HepG2 (cell line): ENCODE results near the gene DOC2A. TPM values are rescaled to one million over a fixed set of nuclear protein-coding genes. Genes with fewer than 3 reads are reported as not detected.

Source experiments
- AGO1 ChIP-seq: fragments of 200-400 bp; formaldehyde crosslinking; IDR thresholded peaks from 2 replicates; pipeline ENCODE4 v1.6.1; 2017; ENCODE audit warnings: mild to moderate bottlenecking, low read depth, low read length, moderate library complexity; ENCODE audit not compliant: poor library complexity, severe bottlenecking
- ARNT ChIP-seq: fragments of 450-650 bp; IDR thresholded peaks from 2 replicates; pipeline ENCODE4 v1.6.1; 2017
- ELF1 ChIP-seq: sonication (generic); formaldehyde crosslinking; IDR thresholded peaks from 2 replicates; pipeline ENCODE4 v1.4.0; 2020; ENCODE audit warnings: missing genetic modification reagents
- HDAC1 ChIP-seq: sonication (generic); formaldehyde crosslinking; IDR thresholded peaks from 2 replicates; pipeline ENCODE4 v1.5.1; 2020; ENCODE audit warnings: mild to moderate bottlenecking, missing genetic modification reagents
- HDAC2 ChIP-seq: sonication (generic); formaldehyde crosslinking; IDR thresholded peaks from 2 replicates; pipeline ENCODE4 v1.4.0; 2020; ENCODE audit warnings: missing genetic modification reagents
- LCORL ChIP-seq, 2 experiments: fragments of 450-650 bp in 1 of 2; sonication (generic) in 1 of 2; formaldehyde crosslinking in 1 of 2; IDR thresholded peaks; 2 replicates each; pipeline versions ENCODE4 v1.5.0 to v1.6.1; 2017 to 2020; ENCODE audit warnings: antibody characterized with exemption in 1 of 2, missing genetic modification reagents in 1 of 2
- MED13 ChIP-seq: sonication (generic); formaldehyde crosslinking; IDR thresholded peaks from 2 replicates; pipeline ENCODE4 v1.5.0; 2020; ENCODE audit warnings: missing genetic modification reagents
- MED8 ChIP-seq: sonication (generic); formaldehyde crosslinking; IDR thresholded peaks from 2 replicates; pipeline ENCODE4 v1.8.1; 2023; ENCODE audit warnings: mild to moderate bottlenecking, missing genetic modification reagents; ENCODE audit not compliant: insufficient replicate concordance
- NPAS2 ChIP-seq: sonication (generic); formaldehyde crosslinking; IDR thresholded peaks from 2 replicates; pipeline ENCODE4 v1.8.0; 2022; ENCODE audit warnings: mild to moderate bottlenecking, missing genetic modification reagents, borderline replicate concordance
- POLR2G ChIP-seq: fragments of 200-400 bp; formaldehyde crosslinking; IDR thresholded peaks from 2 replicates; pipeline ENCODE4 v1.6.1; 2018; ENCODE audit warnings: mild to moderate bottlenecking, low read depth, low read length, moderate library complexity
- SOX6 ChIP-seq, 2 experiments: fragments of 450-650 bp in 1 of 2; sonication (generic) in 1 of 2; formaldehyde crosslinking in 1 of 2; IDR thresholded peaks; 2 replicates each; pipeline versions ENCODE4 v1.4.0 to v1.6.1; 2017 to 2020; ENCODE audit warnings: antibody characterized with exemption in 1 of 2, mild to moderate bottlenecking in 1 of 2, missing genetic modification reagents in 1 of 2
- SUZ12 ChIP-seq: fragments of 150-350 bp; IDR thresholded peaks from 2 replicates; pipeline ENCODE4 v1.6.1; 2014; ENCODE audit warnings: low read depth, low read length
- ZBTB25 ChIP-seq: IDR thresholded peaks from 2 replicates; pipeline ENCODE4 v1.6.1; 2018; ENCODE audit warnings: missing genetic modification reagents
- ZBTB43 ChIP-seq: sonication (generic); formaldehyde crosslinking; conservative IDR thresholded peaks from 2 replicates; pipeline ENCODE4 v1.4.0; 2020; ENCODE audit warnings: missing genetic modification reagents
- ZFAT ChIP-seq: sonication (generic); formaldehyde crosslinking; conservative IDR thresholded peaks from 2 replicates; pipeline ENCODE4 v1.8.1; 2023; ENCODE audit warnings: missing genetic modification reagents, inconsistent platforms
- ZNF138 ChIP-seq: sonication (generic); formaldehyde crosslinking; IDR thresholded peaks from 2 replicates; pipeline ENCODE4 v1.5.0; 2020; ENCODE audit warnings: mild to moderate bottlenecking, low read depth, missing genetic modification reagents
- ZNF20 ChIP-seq: sonication (generic); formaldehyde crosslinking; IDR thresholded peaks from 2 replicates; pipeline ENCODE4 v1.4.0; 2020; ENCODE audit warnings: mild to moderate bottlenecking, moderate library complexity, missing genetic modification reagents
- ZNF264 ChIP-seq: sonication (generic); formaldehyde crosslinking; IDR thresholded peaks from 2 replicates; pipeline ENCODE4 v1.4.0; 2020; ENCODE audit warnings: missing genetic modification reagents
- ZNF350 ChIP-seq: sonication (generic); formaldehyde crosslinking; IDR thresholded peaks from 2 replicates; pipeline ENCODE4 v1.4.0; 2020; ENCODE audit warnings: mild to moderate bottlenecking, low read depth, missing genetic modification reagents, borderline replicate concordance
- ZNF576 ChIP-seq: sonication (generic); formaldehyde crosslinking; IDR thresholded peaks from 2 replicates; pipeline ENCODE4 v1.4.0; 2020; ENCODE audit warnings: mild to moderate bottlenecking, missing genetic modification reagents
- ZNF788 ChIP-seq: sonication (generic); formaldehyde crosslinking; IDR thresholded peaks from 2 replicates; pipeline ENCODE4 v1.5.0; 2020; ENCODE audit warnings: mild to moderate bottlenecking, missing genetic modification reagents, borderline replicate concordance
- polyA plus RNA-seq, 8 experiments: library from polyadenylated mRNA; depleted of rRNA in 3 of 8; stranded (reverse) in 7 of 8; unstranded in 1 of 8; fragments of >200 nt; fragmentation: Illumina TruSeq in 4 of 8; extraction: Trizol in 4 of 8; gene quantifications; 2 replicates each; pipeline versions ENCODE4 v1.2.1 to v1.2.3, GENCODE V29; 2011 to 2016; ENCODE audit warnings: low read depth in 4 of 8, missing spikeins in 1 of 8, mixed read lengths in 1 of 8; ENCODE audit not compliant: insufficient read depth in 1 of 8
- total RNA-seq, 5 experiments: library from RNA; depleted of rRNA; stranded (reverse); fragments of >200 nt; fragmentation: Illumina TruSeq; extraction: Trizol; gene quantifications; 2 replicates each; pipeline ENCODE4 v1.2.3, GENCODE V29; 2016; ENCODE audit warnings: low read depth in 1 of 5
- TF ChIP-seq, protein P1 (sequence below): sonication (generic); formaldehyde crosslinking; IDR thresholded peaks from 2 replicates; pipeline ENCODE4 v1.8.0; 2022; ENCODE audit warnings: mild to moderate bottlenecking, missing genetic modification reagents; ENCODE audit not compliant: insufficient replicate concordance
- TF ChIP-seq, protein P2 (sequence below): sonication (generic); formaldehyde crosslinking; IDR thresholded peaks from 2 replicates; pipeline ENCODE4 v1.4.0; 2020; ENCODE audit warnings: missing genetic modification reagents

DOC2A gene
- total and polyA plus RNA-seq, 2 of the 13 experiments (the other 11 are each of a cell fraction or from before 2014, with no cell fraction given) = 0.15 to 0.55 TPM

DNA sequence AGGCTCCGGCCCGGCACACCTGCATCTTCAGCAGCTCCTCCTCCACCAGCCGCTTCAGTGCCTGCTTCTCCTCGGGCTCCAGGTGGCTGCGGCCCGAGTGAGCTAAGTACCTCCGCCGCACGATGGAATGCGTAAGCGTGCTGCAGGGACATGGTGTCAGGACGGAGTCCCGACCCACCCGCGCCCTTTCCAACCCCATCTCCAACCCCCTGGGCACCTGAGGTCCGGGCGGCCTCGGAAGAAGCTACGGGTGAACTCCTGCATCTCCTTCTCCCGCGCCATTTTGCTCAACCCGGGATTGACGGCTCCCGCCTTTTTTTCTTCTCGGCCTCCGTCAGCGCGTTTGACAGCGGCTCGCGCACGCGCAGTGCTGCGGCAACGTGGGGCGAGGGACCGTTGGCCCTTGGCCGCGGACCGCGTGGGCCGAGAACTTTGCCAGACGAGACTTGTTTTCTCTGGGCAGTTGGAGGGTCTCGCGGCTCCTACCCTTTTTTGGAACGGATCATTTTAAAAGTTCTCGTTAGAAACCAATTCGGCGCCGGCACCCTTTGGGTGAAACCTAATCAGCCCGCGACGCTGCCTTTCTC, 15.4 kb downstream of the DOC2A start, which contains the start of gene HIRIP3 (continued):
- peak; percentile 23; the same call in 1 of the 2 replicates for TF ChIP-seq MED13 (CRISPR knock-in tag)
- no peak for TF ChIP-seq ZNF350 (CRISPR knock-in tag)
- TF ChIP-seq ELF1 = no peak
- no peak for TF ChIP-seq ZNF576
- no peak for TF ChIP-seq MED8 (CRISPR knock-in tag)
- 0 out of 2 replicates have a peak, but pooled peaks have one; percentile 38 for TF ChIP-seq ZBTB43
- TF ChIP-seq NPAS2 (CRISPR knock-in tag) = no peak
- TF ChIP-seq ZBTB25 (CRISPR knock-in tag) = no peak
- peak; percentile 92 for TF ChIP-seq ZFAT (CRISPR knock-in tag)
- TF ChIP-seq SUZ12 = no peak
- TF ChIP-seq ZNF138 (CRISPR knock-in tag) = no peak; the same call in none of the 2 replicates
- TF ChIP-seq ZNF788 = no peak
- no peak for TF ChIP-seq ZNF264
- no peak for TF ChIP-seq POLR2G
- TF ChIP-seq LCORL (IDR thresholded peaks at IDR 0.05) = no peak
- no peak; the same call in 1 of the 2 replicates for TF ChIP-seq LCORL (CRISPR knock-in tag; IDR thresholded peaks at IDR 0.05)
- TF ChIP-seq ZNF20 = no peak
- TF ChIP-seq, protein P1, sequence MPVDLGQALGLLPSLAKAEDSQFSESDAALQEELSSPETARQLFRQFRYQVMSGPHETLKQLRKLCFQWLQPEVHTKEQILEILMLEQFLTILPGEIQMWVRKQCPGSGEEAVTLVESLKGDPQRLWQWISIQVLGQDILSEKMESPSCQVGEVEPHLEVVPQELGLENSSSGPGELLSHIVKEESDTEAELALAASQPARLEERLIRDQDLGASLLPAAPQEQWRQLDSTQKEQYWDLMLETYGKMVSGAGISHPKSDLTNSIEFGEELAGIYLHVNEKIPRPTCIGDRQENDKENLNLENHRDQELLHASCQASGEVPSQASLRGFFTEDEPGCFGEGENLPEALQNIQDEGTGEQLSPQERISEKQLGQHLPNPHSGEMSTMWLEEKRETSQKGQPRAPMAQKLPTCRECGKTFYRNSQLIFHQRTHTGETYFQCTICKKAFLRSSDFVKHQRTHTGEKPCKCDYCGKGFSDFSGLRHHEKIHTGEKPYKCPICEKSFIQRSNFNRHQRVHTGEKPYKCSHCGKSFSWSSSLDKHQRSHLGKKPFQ = no peak
- TF ChIP-seq ARNT = no peak
- TF ChIP-seq, protein P2, sequence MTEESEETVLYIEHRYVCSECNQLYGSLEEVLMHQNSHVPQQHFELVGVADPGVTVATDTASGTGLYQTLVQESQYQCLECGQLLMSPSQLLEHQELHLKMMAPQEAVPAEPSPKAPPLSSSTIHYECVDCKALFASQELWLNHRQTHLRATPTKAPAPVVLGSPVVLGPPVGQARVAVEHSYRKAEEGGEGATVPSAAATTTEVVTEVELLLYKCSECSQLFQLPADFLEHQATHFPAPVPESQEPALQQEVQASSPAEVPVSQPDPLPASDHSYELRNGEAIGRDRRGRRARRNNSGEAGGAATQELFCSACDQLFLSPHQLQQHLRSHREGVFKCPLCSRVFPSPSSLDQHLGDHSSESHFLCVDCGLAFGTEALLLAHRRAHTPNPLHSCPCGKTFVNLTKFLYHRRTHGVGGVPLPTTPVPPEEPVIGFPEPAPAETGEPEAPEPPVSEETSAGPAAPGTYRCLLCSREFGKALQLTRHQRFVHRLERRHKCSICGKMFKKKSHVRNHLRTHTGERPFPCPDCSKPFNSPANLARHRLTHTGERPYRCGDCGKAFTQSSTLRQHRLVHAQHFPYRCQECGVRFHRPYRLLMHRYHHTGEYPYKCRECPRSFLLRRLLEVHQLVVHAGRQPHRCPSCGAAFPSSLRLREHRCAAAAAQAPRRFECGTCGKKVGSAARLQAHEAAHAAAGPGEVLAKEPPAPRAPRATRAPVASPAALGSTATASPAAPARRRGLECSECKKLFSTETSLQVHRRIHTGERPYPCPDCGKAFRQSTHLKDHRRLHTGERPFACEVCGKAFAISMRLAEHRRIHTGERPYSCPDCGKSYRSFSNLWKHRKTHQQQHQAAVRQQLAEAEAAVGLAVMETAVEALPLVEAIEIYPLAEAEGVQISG (CRISPR knock-in tag) = no peak
- peak; percentile 24; the same call in 1 of the 2 replicates for TF ChIP-seq HDAC1 (CRISPR knock-in tag)
- TF ChIP-seq SOX6 (IDR thresholded peaks at IDR 0.05) = no peak
- TF ChIP-seq SOX6 (CRISPR knock-in tag; IDR thresholded peaks at IDR 0.05) = no peak
- peak; percentile 13 for TF ChIP-seq AGO1
- no peak for TF ChIP-seq HDAC2 (CRISPR knock-in tag)
